Upper lobe of right lung (tissue), 1 donor: ENCODE measurements around the gene NLE1. TPM values are rescaled to one million over a fixed set of nuclear protein-coding genes. Genes with fewer than 3 reads are reported as not detected.
"Not testable (repeated sequence)": the region's sequence is repeated elsewhere in the genome, so short reads cannot be mapped to it uniquely, and the experiment has no call there.

Experiments
- ATAC-seq: fragments of 200-7000 bp; cut with Tn5 transposase; one replicate; pipeline ENCODE4 v1.9.1; 2020; ENCODE audit warnings: mild to moderate bottlenecking, moderate library complexity
- DNase-seq: peaks from one replicate; pipeline ENCODE4 v3.0.0-alpha.2; 2020
- H3K27ac ChIP-seq: fragments of 200-600 bp; one replicate; pipeline ENCODE4 v1.8.0; 2022
- H3K27me3 ChIP-seq: fragments of 200-600 bp; one replicate; pipeline ENCODE4 v1.8.0; 2022; ENCODE audit warnings: mild to moderate bottlenecking
- H3K36me3 ChIP-seq: fragments of 200-600 bp; one replicate; pipeline ENCODE4 v1.8.0; 2022
- H3K4me1 ChIP-seq: fragments of 200-600 bp; one replicate; pipeline ENCODE4 v1.8.0; 2022
- H3K4me3 ChIP-seq: fragments of 200-600 bp; one replicate; pipeline ENCODE4 v1.8.0; 2022; ENCODE audit warnings: mild to moderate bottlenecking
- H3K9me3 ChIP-seq: fragments of 200-600 bp; one replicate; pipeline ENCODE4 v1.8.0; 2022
- intact Hi-C: fragments of 100-400 bp; cut with DNase I; formaldehyde crosslinking; loops from one replicate; pipeline ENCODE4 v1.11.0; 2022
- total RNA-seq: library from RNA; stranded (reverse); fragmentation: NEBNext Ultra II Directional; extraction: Animal tissue kit (Norgen Biotek cat#: 25700); gene quantifications from one replicate; pipeline ENCODE4 v1.2.1, GENCODE V29; 2021
- TF ChIP-seq, protein P1 (sequence below): fragments of 200-600 bp; IDR thresholded peaks from one replicate; pipeline ENCODE4 v1.8.0; 2022; ENCODE audit warnings: antibody characterized with exemption
- donor health status: DM: no; HTN: yes; CAD: no; lungs with severe emphysema.

The NLE1 gene
- total RNA-seq, 1 donor from 2014 or later = 10.1 TPM

DNA sequence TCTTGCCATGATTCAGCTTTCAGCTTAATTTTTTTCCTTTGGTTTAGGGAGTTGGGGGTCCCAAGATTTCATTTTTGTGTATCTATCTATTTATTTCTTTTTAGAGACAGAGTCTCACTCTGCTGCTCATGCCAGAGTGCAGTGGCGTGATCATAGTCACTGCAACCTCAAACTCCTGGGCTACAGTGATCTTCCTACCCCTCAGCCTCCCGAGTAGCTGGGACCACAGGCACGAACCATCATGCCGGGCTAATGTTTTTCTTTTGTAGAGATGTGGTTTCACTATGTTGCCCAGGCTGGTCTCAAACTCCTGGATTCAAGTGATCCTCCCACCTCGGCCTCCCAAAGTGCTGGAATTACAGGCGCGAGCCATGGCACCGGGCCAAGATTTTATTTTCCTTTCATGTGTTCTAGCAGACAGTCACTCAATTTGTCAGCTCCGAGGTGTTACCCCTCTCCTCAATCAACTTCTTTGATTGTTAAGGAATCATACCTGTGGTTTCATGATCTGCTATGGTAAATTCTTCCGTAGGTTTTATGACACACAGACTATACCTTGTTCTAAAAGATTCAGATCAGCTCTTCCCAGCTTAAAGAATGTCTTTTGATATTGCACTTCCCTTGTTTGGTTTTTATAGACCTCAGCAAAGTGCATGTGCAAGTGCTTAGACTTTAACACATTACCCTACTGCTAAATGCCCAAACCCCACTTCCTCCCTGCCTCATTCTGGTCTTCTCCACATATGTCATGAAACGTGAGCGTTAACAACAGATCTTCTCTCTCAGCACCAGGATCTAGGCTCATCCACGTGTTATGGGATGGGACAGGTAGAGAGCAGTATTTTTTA is 18.5 kb upstream of the NLE1 start:
- ATAC-seq (peak; percentile 22), DNase-seq (no peak)
- TF ChIP-seq, protein P1, sequence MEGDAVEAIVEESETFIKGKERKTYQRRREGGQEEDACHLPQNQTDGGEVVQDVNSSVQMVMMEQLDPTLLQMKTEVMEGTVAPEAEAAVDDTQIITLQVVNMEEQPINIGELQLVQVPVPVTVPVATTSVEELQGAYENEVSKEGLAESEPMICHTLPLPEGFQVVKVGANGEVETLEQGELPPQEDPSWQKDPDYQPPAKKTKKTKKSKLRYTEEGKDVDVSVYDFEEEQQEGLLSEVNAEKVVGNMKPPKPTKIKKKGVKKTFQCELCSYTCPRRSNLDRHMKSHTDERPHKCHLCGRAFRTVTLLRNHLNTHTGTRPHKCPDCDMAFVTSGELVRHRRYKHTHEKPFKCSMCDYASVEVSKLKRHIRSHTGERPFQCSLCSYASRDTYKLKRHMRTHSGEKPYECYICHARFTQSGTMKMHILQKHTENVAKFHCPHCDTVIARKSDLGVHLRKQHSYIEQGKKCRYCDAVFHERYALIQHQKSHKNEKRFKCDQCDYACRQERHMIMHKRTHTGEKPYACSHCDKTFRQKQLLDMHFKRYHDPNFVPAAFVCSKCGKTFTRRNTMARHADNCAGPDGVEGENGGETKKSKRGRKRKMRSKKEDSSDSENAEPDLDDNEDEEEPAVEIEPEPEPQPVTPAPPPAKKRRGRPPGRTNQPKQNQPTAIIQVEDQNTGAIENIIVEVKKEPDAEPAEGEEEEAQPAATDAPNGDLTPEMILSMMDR = no peak
- Histone ChIP-seq H3K27me3 (no peaks in the 10 kb centered on the region), H3K4me3 (no peak overlapping the region), H3K36me3 (no peaks in the 10 kb centered on the region), H3K27ac (no peak overlapping the region), H3K4me1 (no peaks in the 10 kb centered on the region), H3K9me3 (no peaks in the 10 kb centered on the region)
- intact Hi-C loops = no loop called here

DNA sequence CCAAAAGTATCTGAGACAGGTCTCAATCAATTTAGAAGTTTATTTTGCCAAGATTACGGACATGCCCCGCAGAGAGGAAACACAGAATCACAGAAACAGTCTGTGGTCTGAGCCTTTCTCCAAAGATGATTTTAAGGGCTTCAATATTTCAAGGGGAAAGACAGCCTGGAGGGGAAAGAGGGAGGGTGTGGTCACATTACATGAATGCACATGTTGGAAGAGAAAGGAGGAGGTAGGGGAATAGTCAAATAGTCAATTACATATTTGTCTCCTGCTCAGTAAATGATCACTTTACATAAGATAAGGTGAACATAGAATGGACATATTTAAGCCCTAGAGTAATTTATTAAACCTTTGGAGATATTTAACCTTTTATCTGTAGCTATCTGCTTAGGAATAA is 17.8 kb upstream of the NLE1 start:
- intact Hi-C loops = no loop called here
- TF ChIP-seq, protein P1 = no peak

DNA sequence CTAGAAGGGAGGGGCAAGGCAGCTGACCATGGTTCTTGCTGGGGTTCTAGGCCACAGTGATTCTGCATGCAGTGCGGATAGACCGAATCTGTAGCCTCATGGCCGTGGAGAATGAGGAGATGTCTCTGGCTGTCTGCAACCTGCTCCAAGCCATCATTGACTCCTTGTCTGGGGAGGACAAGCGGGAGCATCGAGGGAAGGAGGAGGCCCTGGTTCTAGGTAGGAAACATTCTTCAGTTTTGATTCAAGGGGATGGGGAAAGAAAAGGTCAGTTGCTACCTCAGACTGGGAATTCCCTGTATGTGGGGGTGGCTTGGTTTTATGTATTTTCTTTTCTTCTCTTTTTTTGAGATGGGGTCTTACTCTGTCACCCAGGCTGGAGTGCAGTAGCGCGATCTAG is 13.1 kb upstream of the NLE1 start:
- intact Hi-C loops = no loop called here
- no peak overlapping the region for H3K27ac ChIP-seq
- ATAC-seq = no peak
- peak; percentile 12 for DNase-seq
- H3K36me3 ChIP-seq = no peaks in the 10 kb centered on the region
- TF ChIP-seq, protein P1 = no peak
- no peak overlapping the region for H3K4me3 ChIP-seq
- no peaks in the 10 kb centered on the region for H3K9me3 ChIP-seq
- no peaks in the 10 kb centered on the region for H3K27me3 ChIP-seq
- no peaks in the 10 kb centered on the region for H3K4me1 ChIP-seq

More for the DNA sequence above, 17.8 kb upstream of the NLE1 start:
- DNase-seq (no peak), ATAC-seq (no peak)
- H3K36me3 ChIP-seq = no peaks in the 10 kb centered on the region
- H3K4me3 ChIP-seq = no peak overlapping the region
- no peak overlapping the region for H3K27ac ChIP-seq
- no peaks in the 10 kb centered on the region for H3K4me1 ChIP-seq
- H3K27me3 ChIP-seq = no peaks in the 10 kb centered on the region
- no peaks in the 10 kb centered on the region for H3K9me3 ChIP-seq

DNA sequence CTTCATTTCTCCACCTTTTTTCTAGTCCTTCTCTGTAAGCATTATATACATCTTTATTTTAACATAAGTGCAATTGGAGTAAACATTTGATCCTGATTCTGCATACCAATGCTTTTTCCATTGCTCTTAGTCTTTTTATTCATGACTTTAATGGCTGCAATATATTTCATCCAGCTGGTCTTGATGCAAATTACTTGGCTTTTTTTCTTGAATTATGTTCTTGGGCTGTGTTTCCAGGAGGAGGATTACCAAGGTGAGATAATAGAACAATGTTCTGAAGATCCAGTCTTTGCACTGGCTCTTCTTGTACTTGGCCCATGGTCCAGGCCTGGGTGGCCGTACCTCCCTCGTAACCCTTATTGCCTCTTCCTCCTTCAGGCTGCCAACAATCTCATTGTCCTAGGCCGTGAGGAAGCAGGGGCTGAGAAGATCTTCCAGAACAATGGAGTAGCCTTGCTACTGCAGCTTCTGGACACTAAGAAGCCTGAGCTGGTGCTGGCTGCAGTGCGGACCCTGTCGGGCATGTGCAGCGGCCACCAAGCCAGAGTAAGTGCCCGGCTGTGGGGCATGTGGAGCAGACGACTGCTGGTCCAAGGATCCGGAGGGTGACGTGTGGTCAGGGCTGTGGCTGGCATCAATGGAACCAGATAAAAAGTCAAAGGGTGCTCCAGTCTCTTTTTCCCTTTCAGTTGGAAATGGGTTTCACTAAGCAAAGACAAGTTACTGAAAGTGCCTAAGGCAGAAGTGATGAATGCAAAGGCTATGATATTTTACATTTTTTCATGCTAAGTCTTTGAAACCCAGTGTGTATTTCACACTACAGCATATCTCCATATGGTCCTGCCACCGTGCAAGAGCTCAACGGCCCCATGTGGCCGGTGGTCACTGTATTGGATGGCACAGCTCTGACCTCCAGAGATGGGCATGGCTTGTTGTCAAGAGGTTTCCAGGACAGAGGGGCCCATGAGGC is 12.4 kb upstream of the NLE1 start:
- Histone ChIP-seq H3K4me1 (no peaks in the 10 kb centered on the region), H3K36me3 (no peaks in the 10 kb centered on the region), H3K27ac (no peak overlapping the region), H3K9me3 (no peaks in the 10 kb centered on the region), H3K27me3 (no peaks in the 10 kb centered on the region), H3K4me3 (no peak overlapping the region)
- no peak for ATAC-seq
- DNase-seq = peak; percentile 18
- TF ChIP-seq, protein P1 = no peak
- intact Hi-C loops = no loop called here

DNA sequence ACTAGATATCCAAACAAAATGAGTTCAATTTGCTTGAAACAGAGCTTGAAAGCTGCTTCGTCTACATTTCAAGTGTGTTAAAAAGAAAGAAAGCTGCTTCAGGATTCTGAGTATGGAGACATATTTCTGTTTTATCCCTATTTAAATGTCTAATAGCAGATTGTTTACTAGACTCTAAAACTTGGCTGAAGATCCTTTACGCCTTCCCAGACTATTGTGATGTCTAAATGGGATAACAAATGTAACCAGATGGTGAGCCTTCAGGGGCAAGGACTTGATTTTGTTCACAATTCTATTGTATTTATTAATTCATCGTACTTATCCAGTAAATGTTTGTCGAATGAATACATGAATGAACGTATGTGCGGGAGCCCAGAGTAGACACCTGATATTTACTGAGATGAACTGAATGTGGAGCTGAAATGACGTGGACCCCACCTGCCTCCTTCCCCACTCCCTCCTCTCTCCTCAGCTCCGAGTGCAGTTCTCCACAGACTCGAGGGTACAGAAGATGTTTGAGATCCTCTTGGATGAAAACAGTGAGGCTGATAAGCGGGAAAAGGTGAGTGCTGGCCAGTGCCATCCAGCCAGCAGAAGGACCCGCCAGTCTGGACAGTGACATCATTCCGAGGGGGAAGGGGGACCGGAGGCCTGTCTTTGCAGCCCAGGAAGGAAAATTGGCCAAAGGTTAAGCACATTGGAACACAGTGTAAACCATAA is 10.5 kb upstream of the NLE1 start:
- TF ChIP-seq, protein P1 = no peak
- H3K36me3 ChIP-seq = no peaks in the 10 kb centered on the region
- H3K27ac ChIP-seq = no peak overlapping the region
- DNase-seq (no peak), ATAC-seq (no peak)
- no peaks in the 10 kb centered on the region for H3K4me1 ChIP-seq
- H3K9me3 ChIP-seq = no peaks in the 10 kb centered on the region
- H3K4me3 ChIP-seq = no peak overlapping the region
- intact Hi-C loops = no loop called here
- H3K27me3 ChIP-seq = no peaks in the 10 kb centered on the region

DNA sequence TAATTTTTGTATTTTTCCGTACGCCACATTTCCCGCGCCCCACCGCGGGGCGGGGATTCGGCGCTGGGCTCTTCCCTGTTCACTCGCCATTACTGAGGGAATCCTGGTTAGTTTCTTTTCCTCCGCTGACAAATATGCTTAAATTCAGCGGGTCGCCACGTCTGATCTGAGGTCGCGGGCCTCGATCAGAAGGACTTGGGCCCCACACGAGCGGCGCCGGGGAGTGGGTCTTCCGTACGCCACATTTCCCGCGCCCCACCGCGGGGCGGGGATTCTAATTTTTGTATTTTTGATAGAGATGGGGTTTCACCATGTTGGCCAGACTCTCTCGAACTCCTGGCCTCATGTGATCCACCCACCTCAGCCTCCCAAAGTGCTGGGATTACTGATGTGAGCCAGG is 9.0 kb upstream of the NLE1 start:
- H3K4me3 ChIP-seq, DNase-seq, H3K27ac ChIP-seq, intact Hi-C loops, ATAC-seq, H3K36me3 ChIP-seq, H3K4me1 ChIP-seq, H3K27me3 ChIP-seq, H3K9me3 ChIP-seq: not testable (repeated sequence)
